ENCODE measurements around the gene RPEL1.
A peak's percentile ranks its signal among the peaks of the same experiment; 100 is the strongest.

The RPEL1 gene

GRCh38 chr10:103244666-103245271 is 918 bp upstream of the RPEL1 start:
- H3K9ac ChIP-seq = no peak overlapping the region
- no peaks in the 10 kb centered on the region for H3K9me3 ChIP-seq (ENCODE audit: control insufficient read depth, low read length)
- H3K4me1 ChIP-seq = peaks cover 10% of the 10 kb centered on the region
- H3K79me2 ChIP-seq = no peaks in the 10 kb centered on the region
- H3K27me3 ChIP-seq (ENCODE audit: control insufficient read depth, insufficient read depth, low read length) = no peaks in the 10 kb centered on the region
- H3K4me2 ChIP-seq (ENCODE audit: low read length) = no peak overlapping the region
- no peaks in the 10 kb centered on the region for H3K36me3 ChIP-seq (ENCODE audit: control insufficient read depth, insufficient read depth, low read length)
- H2AFZ ChIP-seq = no peak overlapping the region
- peak; percentile 93 for TF ChIP-seq CTCF (IDR thresholded peaks at IDR 0.05)
- no peak overlapping the region for H3K4me3 ChIP-seq (ENCODE audit: low read depth, low read length)
- no peak overlapping the region for H3K27ac ChIP-seq

GRCh38 chr10:103246324-103246723 is 637 bp downstream of the RPEL1 start:
- no peak overlapping the region for H3K4me3 ChIP-seq (ENCODE audit: low read depth, low read length)
- no peak overlapping the region for H2AFZ ChIP-seq
- no peaks in the 10 kb centered on the region for H3K79me2 ChIP-seq
- no peaks in the 10 kb centered on the region for H3K27me3 ChIP-seq (ENCODE audit: control insufficient read depth, insufficient read depth, low read length)
- no peak for TF ChIP-seq CTCF (IDR thresholded peaks at IDR 0.05)
- H3K27ac ChIP-seq = no peak overlapping the region
- peaks cover 6% of the 10 kb centered on the region for H3K4me1 ChIP-seq
- H3K4me2 ChIP-seq (ENCODE audit: low read length) = no peak overlapping the region
- H3K36me3 ChIP-seq (ENCODE audit: control insufficient read depth, insufficient read depth, low read length) = no peaks in the 10 kb centered on the region
- no peak overlapping the region for H3K9ac ChIP-seq
- H3K9me3 ChIP-seq (ENCODE audit: control insufficient read depth, low read length) = no peaks in the 10 kb centered on the region

- Histone ChIP-seq H3K9me3 (ENCODE audit: control insufficient read depth, low read length) (no peaks in the 10 kb centered on the region), H3K79me2 (no peaks in the 10 kb centered on the region), H3K4me3 (ENCODE audit: low read depth, low read length) (no peak overlapping the region), H3K9ac (no peak overlapping the region), H3K27me3 (ENCODE audit: control insufficient read depth, insufficient read depth, low read length) (no peaks in the 10 kb centered on the region), H3K36me3 (ENCODE audit: control insufficient read depth, insufficient read depth, low read length) (no peaks in the 10 kb centered on the region), H3K4me2 (ENCODE audit: low read length) (no peak overlapping the region), H2AFZ (no peak overlapping the region), H3K4me1 (no peaks in the 10 kb centered on the region), H3K27ac (no peak overlapping the region)
- TF ChIP-seq CTCF (IDR thresholded peaks at IDR 0.05) = no peak
These were observed 8.4 kb downstream of the RPEL1 start for GRCh38 chr10:103254113-103254512.

- Histone ChIP-seq H3K27me3 (ENCODE audit: control insufficient read depth, insufficient read depth, low read length) (no peaks in the 10 kb centered on the region), H3K9ac (no peak overlapping the region), H3K4me3 (ENCODE audit: low read depth, low read length) (no peak overlapping the region), H3K4me1 (no peaks in the 10 kb centered on the region), H3K9me3 (ENCODE audit: control insufficient read depth, low read length) (no peaks in the 10 kb centered on the region), H3K27ac (no peak overlapping the region), H3K4me2 (ENCODE audit: low read length) (no peak overlapping the region), H2AFZ (no peak overlapping the region), H3K79me2 (no peaks in the 10 kb centered on the region), H3K36me3 (ENCODE audit: control insufficient read depth, insufficient read depth, low read length) (no peaks in the 10 kb centered on the region)
- TF ChIP-seq CTCF (IDR thresholded peaks at IDR 0.05) = no peak
These were observed 9.0 kb downstream of the RPEL1 start for GRCh38 chr10:103254538-103255325.
